WTC11 (cell line): ENCODE measurements around the gene PTPN21. TPM values are rescaled to one million over a fixed set of nuclear protein-coding genes. Genes with fewer than 3 reads are reported as not detected.

ENCODE experiments used
- ATAC-seq: fragments of 200-7000 bp; cut with Tn5 transposase; 2 replicates; pipeline ENCODE4 v1.10.0; 2021; ENCODE audit warnings: mild to moderate bottlenecking, moderate library complexity
- CTCF ChIA-PET: fragments of 300-600 bp; sonication (Branson Sonifier 250); formaldehyde crosslinking; loops from one replicate; lab custom pipeline; 2021; ENCODE audit warnings: antibody characterized with exemption; lab: Charles Lee
- POLR2A ChIA-PET: fragments of 350-600 bp; sonication (Branson Sonifier 250); formaldehyde crosslinking; loops from one replicate; lab custom pipeline; 2021; ENCODE audit warnings: antibody characterized with exemption; lab: Charles Lee
- DNase-seq: peaks from one replicate; pipeline ENCODE4 v3.0.0; 2021; ENCODE audit warnings: low spot score
- H3K27ac Mint-ChIP-seq: 2 replicates; pipeline ENCODE4 v1.8.0; 2021; ENCODE audit warnings: mixed read lengths
- H3K27me3 Mint-ChIP-seq: 2 replicates; pipeline ENCODE4 v1.8.0; 2021; ENCODE audit warnings: low read depth, mild to moderate bottlenecking, moderate library complexity, mixed read lengths
- H3K36me3 Mint-ChIP-seq: 2 replicates; pipeline ENCODE4 v1.8.0; 2021; ENCODE audit warnings: mixed read lengths
- H3K4me1 Mint-ChIP-seq: 2 replicates; pipeline ENCODE4 v1.8.0; 2022; ENCODE audit warnings: mixed read lengths
- H3K4me3 Mint-ChIP-seq: 2 replicates; pipeline ENCODE4 v1.8.0; 2021; ENCODE audit warnings: mild to moderate bottlenecking, moderate library complexity, mixed read lengths
- H3K9me3 Mint-ChIP-seq: 2 replicates; pipeline ENCODE4 v1.8.0; 2021; ENCODE audit warnings: mixed read lengths
- FOXK1 ChIP-seq: sonication (generic); formaldehyde crosslinking; IDR thresholded peaks from 2 replicates; pipeline ENCODE4 v1.8.0; 2022; ENCODE audit warnings: mild to moderate bottlenecking, moderate library complexity, missing genetic modification reagents
- GTF2I ChIP-seq: fragments of 250-450 bp; sonication (Bioruptor Pico); conservative IDR thresholded peaks from 2 replicates; pipeline ENCODE4 v1.4.0; 2021; ENCODE audit warnings: mild to moderate bottlenecking
- JAZF1 ChIP-seq: fragments of 250-450 bp; sonication (Bioruptor Pico); IDR thresholded peaks from 2 replicates; pipeline ENCODE4 v1.9.0; 2021; ENCODE audit warnings: moderate library complexity, mild to moderate bottlenecking, inconsistent platforms
- NFYB ChIP-seq: sonication (generic); formaldehyde crosslinking; conservative IDR thresholded peaks from 2 replicates; pipeline ENCODE4 v1.8.0; 2022; ENCODE audit warnings: low read depth, missing genetic modification reagents
- PRRX2 ChIP-seq: fragments of 250-450 bp; sonication (Bioruptor Pico); IDR thresholded peaks from 2 replicates; pipeline ENCODE4 v1.8.0; 2021; ENCODE audit warnings: mild to moderate bottlenecking
- SMAD3 ChIP-seq: sonication (generic); formaldehyde crosslinking; IDR thresholded peaks from 2 replicates; pipeline ENCODE4 v1.8.0; 2022; ENCODE audit warnings: missing genetic modification reagents, mild to moderate bottlenecking, borderline replicate concordance
- SMAD4 ChIP-seq: sonication (generic); formaldehyde crosslinking; IDR thresholded peaks from 2 replicates; pipeline ENCODE4 v1.8.0; 2022; ENCODE audit warnings: mild to moderate bottlenecking, missing genetic modification reagents
- TEAD4 ChIP-seq: sonication (generic); formaldehyde crosslinking; IDR thresholded peaks from 2 replicates; pipeline ENCODE4 v1.8.0; 2022; ENCODE audit warnings: mild to moderate bottlenecking, missing genetic modification reagents
- USF1 ChIP-seq: sonication (generic); formaldehyde crosslinking; IDR thresholded peaks from 2 replicates; pipeline ENCODE4 v1.8.0; 2022; ENCODE audit warnings: mild to moderate bottlenecking, missing genetic modification reagents
- ZNF317 ChIP-seq: sonication (generic); formaldehyde crosslinking; IDR thresholded peaks from 2 replicates; pipeline ENCODE4 v1.8.1; 2023; ENCODE audit warnings: low read depth, mild to moderate bottlenecking, moderate library complexity, missing genetic modification reagents, borderline replicate concordance
- ZNF532 ChIP-seq: fragments of 250-450 bp; sonication (Bioruptor Pico); IDR thresholded peaks from 2 replicates; pipeline ENCODE4 v1.9.0; 2021; ENCODE audit warnings: mild to moderate bottlenecking, borderline replicate concordance
- ZSCAN18 ChIP-seq: fragments of 250-450 bp; sonication (Bioruptor Pico); IDR thresholded peaks from 2 replicates; pipeline ENCODE4 v2.1.2; 2022; ENCODE audit warnings: mild to moderate bottlenecking, moderate library complexity
- total RNA-seq: library from RNA; stranded (reverse); gene quantifications from 3 replicates; pipeline ENCODE4 v1.2.3, GENCODE V29; 2021
- TF ChIP-seq, protein P1 (sequence below): sonication (generic); formaldehyde crosslinking; IDR thresholded peaks from 2 replicates; pipeline ENCODE4 v1.8.1; 2023; ENCODE audit warnings: mild to moderate bottlenecking, missing genetic modification reagents
- TF ChIP-seq, protein P2 (sequence below): fragments of 200-600 bp; IDR thresholded peaks from 2 replicates; pipeline ENCODE4 v1.8.0; 2022; ENCODE audit warnings: antibody characterized with exemption
- TF ChIP-seq, protein P3 (sequence below): fragments of 250-450 bp; sonication (Bioruptor Pico); conservative IDR thresholded peaks from 2 replicates; pipeline ENCODE4 v1.9.0; 2021; ENCODE audit warnings: mild to moderate bottlenecking
- TF ChIP-seq, protein P4 (sequence below): sonication (generic); formaldehyde crosslinking; IDR thresholded peaks from 2 replicates; pipeline ENCODE4 v1.8.1; 2023; ENCODE audit warnings: mild to moderate bottlenecking, moderate library complexity, missing genetic modification reagents
- TF ChIP-seq, protein P5 (sequence below): sonication (generic); formaldehyde crosslinking; IDR thresholded peaks from 2 replicates; pipeline ENCODE4 v1.8.0; 2022; ENCODE audit warnings: mild to moderate bottlenecking, missing genetic modification reagents
- TF ChIP-seq, protein P6 (sequence below): fragments of 250-450 bp; sonication (Bioruptor Pico); IDR thresholded peaks from 2 replicates; pipeline ENCODE4 v1.8.0; 2021; ENCODE audit warnings: mild to moderate bottlenecking

Gene PTPN21
- total RNA-seq, 1 experiment from 2014 or later, result 7.5 TPM

- Mint-ChIP-seq H3K9me3 (no peaks in the 10 kb centered on the region), H3K27ac (no peak overlapping the region), H3K4me1 (peaks cover 9% of the 10 kb centered on the region), H3K4me3 (no peak overlapping the region), H3K27me3 (peaks cover 4% of the 10 kb centered on the region; the same call in 1 of the 2 replicates), H3K36me3 (peaks cover 6% of the 10 kb centered on the region; the same call in 1 of the 2 replicates)
- ChIA-PET CTCF (no interaction called here), POLR2A (no interaction called here)
- no peak for TF ChIP-seq PRRX2 (CRISPR knock-in tag)
- TF ChIP-seq SMAD4 (CRISPR knock-in tag), result no peak
- TF ChIP-seq, protein P1, sequence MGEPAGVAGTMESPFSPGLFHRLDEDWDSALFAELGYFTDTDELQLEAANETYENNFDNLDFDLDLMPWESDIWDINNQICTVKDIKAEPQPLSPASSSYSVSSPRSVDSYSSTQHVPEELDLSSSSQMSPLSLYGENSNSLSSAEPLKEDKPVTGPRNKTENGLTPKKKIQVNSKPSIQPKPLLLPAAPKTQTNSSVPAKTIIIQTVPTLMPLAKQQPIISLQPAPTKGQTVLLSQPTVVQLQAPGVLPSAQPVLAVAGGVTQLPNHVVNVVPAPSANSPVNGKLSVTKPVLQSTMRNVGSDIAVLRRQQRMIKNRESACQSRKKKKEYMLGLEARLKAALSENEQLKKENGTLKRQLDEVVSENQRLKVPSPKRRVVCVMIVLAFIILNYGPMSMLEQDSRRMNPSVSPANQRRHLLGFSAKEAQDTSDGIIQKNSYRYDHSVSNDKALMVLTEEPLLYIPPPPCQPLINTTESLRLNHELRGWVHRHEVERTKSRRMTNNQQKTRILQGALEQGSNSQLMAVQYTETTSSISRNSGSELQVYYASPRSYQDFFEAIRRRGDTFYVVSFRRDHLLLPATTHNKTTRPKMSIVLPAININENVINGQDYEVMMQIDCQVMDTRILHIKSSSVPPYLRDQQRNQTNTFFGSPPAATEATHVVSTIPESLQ, result no peak
- TF ChIP-seq, protein P2, sequence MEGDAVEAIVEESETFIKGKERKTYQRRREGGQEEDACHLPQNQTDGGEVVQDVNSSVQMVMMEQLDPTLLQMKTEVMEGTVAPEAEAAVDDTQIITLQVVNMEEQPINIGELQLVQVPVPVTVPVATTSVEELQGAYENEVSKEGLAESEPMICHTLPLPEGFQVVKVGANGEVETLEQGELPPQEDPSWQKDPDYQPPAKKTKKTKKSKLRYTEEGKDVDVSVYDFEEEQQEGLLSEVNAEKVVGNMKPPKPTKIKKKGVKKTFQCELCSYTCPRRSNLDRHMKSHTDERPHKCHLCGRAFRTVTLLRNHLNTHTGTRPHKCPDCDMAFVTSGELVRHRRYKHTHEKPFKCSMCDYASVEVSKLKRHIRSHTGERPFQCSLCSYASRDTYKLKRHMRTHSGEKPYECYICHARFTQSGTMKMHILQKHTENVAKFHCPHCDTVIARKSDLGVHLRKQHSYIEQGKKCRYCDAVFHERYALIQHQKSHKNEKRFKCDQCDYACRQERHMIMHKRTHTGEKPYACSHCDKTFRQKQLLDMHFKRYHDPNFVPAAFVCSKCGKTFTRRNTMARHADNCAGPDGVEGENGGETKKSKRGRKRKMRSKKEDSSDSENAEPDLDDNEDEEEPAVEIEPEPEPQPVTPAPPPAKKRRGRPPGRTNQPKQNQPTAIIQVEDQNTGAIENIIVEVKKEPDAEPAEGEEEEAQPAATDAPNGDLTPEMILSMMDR, result no peak
- TF ChIP-seq GTF2I (CRISPR knock-in tag), result no peak
- no peak for TF ChIP-seq ZNF317
- TF ChIP-seq SMAD3 (CRISPR knock-in tag), result no peak
- TF ChIP-seq ZNF532 (CRISPR knock-in tag), result no peak
- TF ChIP-seq, protein P3, sequence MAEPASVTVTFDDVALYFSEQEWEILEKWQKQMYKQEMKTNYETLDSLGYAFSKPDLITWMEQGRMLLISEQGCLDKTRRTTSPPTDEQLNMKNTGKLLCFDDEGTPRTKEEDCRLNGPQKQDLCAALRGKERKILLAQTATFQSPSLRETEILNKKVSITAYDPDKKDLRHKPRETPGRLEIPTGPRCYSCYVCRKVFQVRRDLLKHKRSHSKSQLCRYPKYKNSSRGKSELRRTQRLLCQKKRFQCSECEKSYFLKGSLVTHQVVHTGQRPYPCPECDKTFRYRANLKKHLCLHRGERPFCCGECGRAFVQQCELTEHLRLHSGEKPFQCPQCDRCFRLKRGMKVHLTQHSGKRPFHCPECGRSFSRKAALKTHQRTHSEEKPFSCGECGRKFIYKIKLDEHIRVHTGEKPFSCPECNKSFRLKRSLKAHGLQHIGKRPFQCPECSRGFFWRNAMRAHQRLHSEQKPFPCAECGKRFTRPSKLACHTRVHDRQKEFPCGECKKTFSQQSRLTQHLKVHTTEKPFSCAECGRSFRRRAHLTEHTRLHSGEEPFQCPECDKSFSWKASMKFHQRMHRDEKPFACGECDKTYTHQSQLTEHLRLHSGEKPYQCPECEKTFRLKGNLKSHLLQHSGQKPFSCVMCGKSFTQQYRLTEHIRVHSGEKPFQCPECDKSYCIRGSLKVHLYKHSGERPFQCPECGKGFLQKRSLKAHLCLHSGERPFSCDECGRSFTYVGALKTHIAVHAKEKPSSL (CRISPR knock-in tag), result no peak
- no peak for TF ChIP-seq JAZF1 (CRISPR knock-in tag)
- no peak for TF ChIP-seq ZSCAN18 (CRISPR knock-in tag)
- TF ChIP-seq FOXK1 (CRISPR knock-in tag), result no peak
- TF ChIP-seq, protein P4, sequence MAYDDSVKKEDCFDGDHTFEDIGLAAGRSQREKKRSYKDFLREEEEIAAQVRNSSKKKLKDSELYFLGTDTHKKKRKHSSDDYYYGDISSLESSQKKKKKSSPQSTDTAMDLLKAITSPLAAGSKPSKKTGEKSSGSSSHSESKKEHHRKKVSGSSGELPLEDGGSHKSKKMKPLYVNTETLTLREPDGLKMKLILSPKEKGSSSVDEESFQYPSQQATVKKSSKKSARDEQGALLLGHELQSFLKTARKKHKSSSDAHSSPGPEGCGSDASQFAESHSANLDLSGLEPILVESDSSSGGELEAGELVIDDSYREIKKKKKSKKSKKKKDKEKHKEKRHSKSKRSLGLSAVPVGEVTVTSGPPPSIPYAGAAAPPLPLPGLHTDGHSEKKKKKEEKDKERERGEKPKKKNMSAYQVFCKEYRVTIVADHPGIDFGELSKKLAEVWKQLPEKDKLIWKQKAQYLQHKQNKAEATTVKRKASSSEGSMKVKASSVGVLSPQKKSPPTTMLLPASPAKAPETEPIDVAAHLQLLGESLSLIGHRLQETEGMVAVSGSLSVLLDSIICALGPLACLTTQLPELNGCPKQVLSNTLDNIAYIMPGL (CRISPR knock-in tag), result no peak
- no peak for TF ChIP-seq TEAD4 (CRISPR knock-in tag)
- no peak for TF ChIP-seq NFYB (CRISPR knock-in tag)
- TF ChIP-seq, protein P5, sequence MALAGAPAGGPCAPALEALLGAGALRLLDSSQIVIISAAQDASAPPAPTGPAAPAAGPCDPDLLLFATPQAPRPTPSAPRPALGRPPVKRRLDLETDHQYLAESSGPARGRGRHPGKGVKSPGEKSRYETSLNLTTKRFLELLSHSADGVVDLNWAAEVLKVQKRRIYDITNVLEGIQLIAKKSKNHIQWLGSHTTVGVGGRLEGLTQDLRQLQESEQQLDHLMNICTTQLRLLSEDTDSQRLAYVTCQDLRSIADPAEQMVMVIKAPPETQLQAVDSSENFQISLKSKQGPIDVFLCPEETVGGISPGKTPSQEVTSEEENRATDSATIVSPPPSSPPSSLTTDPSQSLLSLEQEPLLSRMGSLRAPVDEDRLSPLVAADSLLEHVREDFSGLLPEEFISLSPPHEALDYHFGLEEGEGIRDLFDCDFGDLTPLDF (CRISPR knock-in tag), result no peak
- no peak for TF ChIP-seq USF1 (CRISPR knock-in tag)
- TF ChIP-seq, protein P6, sequence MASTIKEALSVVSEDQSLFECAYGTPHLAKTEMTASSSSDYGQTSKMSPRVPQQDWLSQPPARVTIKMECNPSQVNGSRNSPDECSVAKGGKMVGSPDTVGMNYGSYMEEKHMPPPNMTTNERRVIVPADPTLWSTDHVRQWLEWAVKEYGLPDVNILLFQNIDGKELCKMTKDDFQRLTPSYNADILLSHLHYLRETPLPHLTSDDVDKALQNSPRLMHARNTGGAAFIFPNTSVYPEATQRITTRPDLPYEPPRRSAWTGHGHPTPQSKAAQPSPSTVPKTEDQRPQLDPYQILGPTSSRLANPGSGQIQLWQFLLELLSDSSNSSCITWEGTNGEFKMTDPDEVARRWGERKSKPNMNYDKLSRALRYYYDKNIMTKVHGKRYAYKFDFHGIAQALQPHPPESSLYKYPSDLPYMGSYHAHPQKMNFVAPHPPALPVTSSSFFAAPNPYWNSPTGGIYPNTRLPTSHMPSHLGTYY (CRISPR knock-in tag), result no peak
- ATAC-seq, result no peak
- DNase-seq, result no peak
Measured at GRCh38 chr14:88550078-88550477, 4.7 kb downstream of the PTPN21 start.
